GM11168 (cell line): ENCODE data around the gene FDCSP.
"Not testable (repeated sequence)": the region's sequence is repeated elsewhere in the genome, so short reads cannot be mapped to it uniquely, and the experiment has no call there.

ENCODE experiments used
- in situ Hi-C: fragments of 300-500 bp; cut with MboI; formaldehyde crosslinking; loops from one replicate; pipeline ENCODE4 v1.12.0; 2022; ENCODE audit warnings: low sequenced_read_pairs; ENCODE audit not compliant: unreplicated experiment

Gene FDCSP

GRCh38 chr4:70225824-70226223 lies at the start of gene FDCSP:
Gene FDCSP, plus strand, starts transcription at chr4:70226124. Its CDS starts 5,071 bp downstream, at chr4:70231195.
- in situ Hi-C loops, result no loop called here

- in situ Hi-C loops, result loop anchor here (25.0 kb wide), 1 partner anchor 490 kb away; no protein-coding TSS in a partner anchor
These were observed 48.8 kb upstream of the FDCSP start for GRCh38 chr4:70177090-70177489.

GRCh38 chr4:70178075-70178660 lies 47.8 kb upstream of the FDCSP start:
- in situ Hi-C loops, result loop anchor here (25.0 kb wide), 1 partner anchor 491 kb away; no protein-coding TSS in a partner anchor

GRCh38 chr4:70179811-70180210 lies 46.1 kb upstream of the FDCSP start:
- in situ Hi-C loops, result loop anchor here (25.0 kb wide), 1 partner anchor 493 kb away; no protein-coding TSS in a partner anchor

- in situ Hi-C loops, result loop anchor here (25.0 kb wide), 1 partner anchor 495 kb away; no protein-coding TSS in a partner anchor
These were observed 44.1 kb upstream of the FDCSP start for GRCh38 chr4:70181864-70182263.

GRCh38 chr4:70182517-70183167 lies 43.3 kb upstream of the FDCSP start:
- in situ Hi-C loops, result loop anchor here (25.0 kb wide), 1 partner anchor 495 kb away; no protein-coding TSS in a partner anchor

- in situ Hi-C loops, result loop anchor here (25.0 kb wide), 1 partner anchor 496 kb away; no protein-coding TSS in a partner anchor
These were observed 42.6 kb upstream of the FDCSP start for GRCh38 chr4:70183168-70183939.

- in situ Hi-C loops, result loop anchor here (25.0 kb wide), 1 partner anchor 497 kb away; no protein-coding TSS in a partner anchor
These were observed 42.0 kb upstream of the FDCSP start for GRCh38 chr4:70183940-70184246.

- in situ Hi-C loops, result loop anchor here (25.0 kb wide), 1 partner anchor 500 kb away; no protein-coding TSS in a partner anchor
These were observed 38.7 kb upstream of the FDCSP start for GRCh38 chr4:70187216-70187615.

- in situ Hi-C loops, result loop anchor here (25.0 kb wide), 1 partner anchor 503 kb away; no protein-coding TSS in a partner anchor
These were observed 35.3 kb upstream of the FDCSP start for GRCh38 chr4:70190579-70190978.

- in situ Hi-C loops, result loop anchor here (25.0 kb wide), 1 partner anchor 504 kb away; no protein-coding TSS in a partner anchor
These were observed 34.3 kb upstream of the FDCSP start for GRCh38 chr4:70191647-70192046.

- in situ Hi-C loops, result loop anchor here (25.0 kb wide), 1 partner anchor 506 kb away; no protein-coding TSS in a partner anchor
These were observed 33.0 kb upstream of the FDCSP start for GRCh38 chr4:70192895-70193294.

GRCh38 chr4:70195425-70195824 lies 30.5 kb upstream of the FDCSP start, which contains the start of gene ODAM:
Gene ODAM, plus strand, starts transcription at chr4:70195725. Its CDS starts 819 bp downstream, at chr4:70196544.
- in situ Hi-C loops, result loop anchor here (25.0 kb wide), 1 partner anchor 508 kb away; no protein-coding TSS in a partner anchor

- in situ Hi-C loops, result loop anchor here (25.0 kb wide), 1 partner anchor 510 kb away; no protein-coding TSS in a partner anchor
These were observed 29.1 kb upstream of the FDCSP start for GRCh38 chr4:70196857-70197256.

- in situ Hi-C loops, result loop anchor here (25.0 kb wide), 1 partner anchor 511 kb away; no protein-coding TSS in a partner anchor
These were observed 28.1 kb upstream of the FDCSP start for GRCh38 chr4:70197842-70198241.

- in situ Hi-C loops, result no loop called here
These were observed 22.3 kb upstream of the FDCSP start for GRCh38 chr4:70203601-70204000.

- in situ Hi-C loops, result not testable (repeated sequence)
These were observed 13.2 kb upstream of the FDCSP start for GRCh38 chr4:70212752-70213151.

GRCh38 chr4:70216109-70216508 lies 9.8 kb upstream of the FDCSP start:
- in situ Hi-C loops, result not testable (repeated sequence)

- in situ Hi-C loops, result not testable (repeated sequence)
These were observed 9.4 kb upstream of the FDCSP start for GRCh38 chr4:70216550-70216949.

- in situ Hi-C loops, result not testable (repeated sequence)
These were observed 4.5 kb upstream of the FDCSP start for GRCh38 chr4:70221389-70221788.
